NT2/D1 (cell line): Measurements from ENCODE around the gene NRK.

Experiments used
- SUZ12 ChIP-seq: IDR thresholded peaks from 2 replicates; pipeline ENCODE4 v1.6.1; 2011; ENCODE audit not compliant: insufficient read length, insufficient read depth; ENCODE audit errors: extremely low read depth
- YY1 ChIP-seq: IDR thresholded peaks from 2 replicates; pipeline ENCODE4 v1.6.1; 2011; ENCODE audit not compliant: insufficient read length, insufficient read depth
- ZNF274 ChIP-seq: IDR thresholded peaks from 2 replicates; pipeline ENCODE4 v1.6.1; 2011; ENCODE audit warnings: mild to moderate bottlenecking, low read depth, low read length

- TF ChIP-seq YY1 (no peak), SUZ12 (no peak), ZNF274 (no peak)
These were observed 185.5 kb downstream of the NRK start for GRCh38 chrX:106007815-106008214.
